ENCODE data around the gene TBC1D17. TPM values are rescaled to one million over a fixed set of nuclear protein-coding genes. Genes with fewer than 3 reads are reported as not detected.
A peak's percentile ranks its signal among the peaks of the same experiment; 100 is the strongest.

Gene TBC1D17
- total RNA-seq, 1 donor from 2014 or later, result 33.9 TPM

- TF ChIP-seq CTCF (conservative IDR thresholded peaks at IDR 0.05), result no peak
- Mint-ChIP-seq H3K36me3 (peaks cover 11% of the 10 kb centered on the region), H3K4me1 (ENCODE audit: unreplicated experiment) (peaks cover 14% of the 10 kb centered on the region), H3K27me3 (no peaks in the 10 kb centered on the region), H3K4me3 (no peak overlapping the region), H3K27ac (peak overlapping the region; percentile 50), H3K9me3 (no peaks in the 10 kb centered on the region)
- DNase-seq (ENCODE audit: extremely low spot score, unreplicated experiment), result no peak
Observed at GRCh38 chr19:49860336-49861102, 17.0 kb upstream of the TBC1D17 start.

GRCh38 chr19:49861107-49861506 is 16.4 kb upstream of the TBC1D17 start:
- peaks cover 11% of the 10 kb centered on the region for H3K36me3 Mint-ChIP-seq
- no peaks in the 10 kb centered on the region for H3K27me3 Mint-ChIP-seq
- no peak for DNase-seq (ENCODE audit: extremely low spot score, unreplicated experiment)
- H3K27ac Mint-ChIP-seq, result peak overlapping the region; percentile 50
- TF ChIP-seq CTCF (conservative IDR thresholded peaks at IDR 0.05), result no peak
- no peaks in the 10 kb centered on the region for H3K9me3 Mint-ChIP-seq
- peaks cover 14% of the 10 kb centered on the region for H3K4me1 Mint-ChIP-seq (ENCODE audit: unreplicated experiment)
- no peak overlapping the region for H3K4me3 Mint-ChIP-seq

GRCh38 chr19:49861541-49862378 is 15.7 kb upstream of the TBC1D17 start:
- H3K27ac Mint-ChIP-seq, result no peak overlapping the region
- no peaks in the 10 kb centered on the region for H3K27me3 Mint-ChIP-seq
- DNase-seq (ENCODE audit: extremely low spot score, unreplicated experiment), result no peak
- peaks cover 11% of the 10 kb centered on the region for H3K36me3 Mint-ChIP-seq
- TF ChIP-seq CTCF (conservative IDR thresholded peaks at IDR 0.05), result no peak
- no peak overlapping the region for H3K4me3 Mint-ChIP-seq
- H3K9me3 Mint-ChIP-seq, result no peaks in the 10 kb centered on the region
- H3K4me1 Mint-ChIP-seq (ENCODE audit: unreplicated experiment), result peaks cover 20% of the 10 kb centered on the region

- no peaks in the 10 kb centered on the region for H3K27me3 Mint-ChIP-seq
- peaks cover 26% of the 10 kb centered on the region for H3K4me1 Mint-ChIP-seq (ENCODE audit: unreplicated experiment)
- TF ChIP-seq CTCF (conservative IDR thresholded peaks at IDR 0.05), result peak; percentile 60
- H3K27ac Mint-ChIP-seq, result peak overlapping the region; percentile 53
- DNase-seq (ENCODE audit: extremely low spot score, unreplicated experiment), result no peak
- peaks cover 11% of the 10 kb centered on the region for H3K36me3 Mint-ChIP-seq
- no peaks in the 10 kb centered on the region for H3K9me3 Mint-ChIP-seq
- peak overlapping the region; percentile 29 for H3K4me3 Mint-ChIP-seq
Observed at GRCh38 chr19:49862391-49863253, 14.9 kb upstream of the TBC1D17 start.

- peak overlapping the region; percentile 53 for H3K27ac Mint-ChIP-seq
- H3K36me3 Mint-ChIP-seq, result peaks cover 11% of the 10 kb centered on the region
- peak overlapping the region; percentile 29 for H3K4me3 Mint-ChIP-seq
- TF ChIP-seq CTCF (conservative IDR thresholded peaks at IDR 0.05), result no peak
- no peaks in the 10 kb centered on the region for H3K27me3 Mint-ChIP-seq
- no peak for DNase-seq (ENCODE audit: extremely low spot score, unreplicated experiment)
- peaks cover 27% of the 10 kb centered on the region for H3K4me1 Mint-ChIP-seq (ENCODE audit: unreplicated experiment)
- no peaks in the 10 kb centered on the region for H3K9me3 Mint-ChIP-seq
Observed at GRCh38 chr19:49863254-49863934, 14.1 kb upstream of the TBC1D17 start.

Measured in type B pancreatic cell (in vitro differentiated cells).